OCI-LY7 (cell line): ENCODE results near the gene PHF21B. TPM values are rescaled to one million over a fixed set of nuclear protein-coding genes. Genes with fewer than 3 reads are reported as not detected.

Source experiments
- BruUV-seq: library from RNA; stranded (reverse); fragments of 400-500 nt; replicated peaks from 2 replicates; lab custom pipeline; 2021; lab: Mats Ljungman, UMichigan
- CTCF ChIA-PET: fragments of 300-600 bp; sonication (Branson Sonifier 250); formaldehyde crosslinking; loops from one replicate; lab custom pipeline; 2022; ENCODE audit warnings: antibody characterized with exemption; ENCODE audit not compliant: unreplicated experiment; lab: Charles Lee
- POLR2A ChIA-PET: fragments of 300-600 bp; sonication (Branson Sonifier 250); formaldehyde crosslinking; loops from one replicate; lab custom pipeline; 2022; ENCODE audit warnings: antibody characterized with exemption; lab: Charles Lee
- DNase-seq: peaks from one replicate; pipeline ENCODE4 v3.0.0-alpha.2; 2015; ENCODE audit warnings: low spot score
- H2AFZ ChIP-seq: fragments of 200-600 bp; sonication (generic), shearing (Covaris generic); 2 replicates; pipeline ENCODE4 v1.6.1; 2014; ENCODE audit warnings: mild to moderate bottlenecking, antibody characterized with exemption, low read length, moderate library complexity
- H3K27ac ChIP-seq: fragments of 200-600 bp; sonication (generic); 2 replicates; pipeline ENCODE4 v1.5.1; 2014; ENCODE audit warnings: mixed run types, low read depth, mild to moderate bottlenecking, moderate library complexity, low read length, inconsistent platforms; ENCODE audit not compliant: poor library complexity, severe bottlenecking
- H3K36me3 ChIP-seq: fragments of 200-600 bp; sonication (generic); 2 replicates; pipeline ENCODE4 v1.6.1; 2014; ENCODE audit warnings: mild to moderate bottlenecking, antibody characterized with exemption, low read length, moderate library complexity, mixed read lengths; ENCODE audit not compliant: insufficient read depth
- H3K4me1 ChIP-seq: fragments of 200-600 bp; sonication (generic); 2 replicates; pipeline ENCODE4 v1.5.1; 2014; ENCODE audit warnings: mild to moderate bottlenecking, low read length; ENCODE audit not compliant: insufficient read depth, poor library complexity, severe bottlenecking
- H3K4me2 ChIP-seq: fragments of 200-600 bp; sonication (generic); 2 replicates; pipeline ENCODE4 v1.6.1; 2014; ENCODE audit warnings: mild to moderate bottlenecking, low read length
- H3K4me3 ChIP-seq: fragments of 200-600 bp; sonication (generic); 2 replicates; pipeline ENCODE4 v1.5.1; 2014; ENCODE audit warnings: mild to moderate bottlenecking, low read depth, low read length; ENCODE audit not compliant: poor library complexity, severe bottlenecking
- H3K79me2 ChIP-seq: fragments of 200-600 bp; sonication (generic); 2 replicates; pipeline ENCODE4 v1.6.1; 2016; ENCODE audit warnings: low read depth, mild to moderate bottlenecking, low read length, moderate library complexity, mixed read lengths; ENCODE audit not compliant: insufficient read depth
- H3K9me2 ChIP-seq: fragments of 200-600 bp; sonication (generic); 2 replicates; pipeline ENCODE4 v1.6.1; 2016; ENCODE audit warnings: mild to moderate bottlenecking, low read length, mixed read lengths; ENCODE audit not compliant: insufficient read depth
- H3K9me3 ChIP-seq: fragments of 200-600 bp; sonication (generic); 2 replicates; pipeline ENCODE4 v1.6.1; 2014; ENCODE audit warnings: mild to moderate bottlenecking, mixed run types, low read length, mixed read lengths
- H4K20me1 ChIP-seq: fragments of 200-600 bp; sonication (generic); 2 replicates; pipeline ENCODE4 v1.6.1; 2014; ENCODE audit warnings: mild to moderate bottlenecking, antibody characterized with exemption, low read length, moderate library complexity, mixed read lengths; ENCODE audit not compliant: insufficient read depth
- CTCF ChIP-seq: fragments of 200-600 bp; sonication (generic); conservative IDR thresholded peaks from 2 replicates; pipeline ENCODE4 v1.5.1; 2014; ENCODE audit warnings: mild to moderate bottlenecking, antibody characterized with exemption, low read length, moderate library complexity, mixed read lengths
- EZH2phosphoT487 ChIP-seq: fragments of 200-600 bp; sonication (generic); IDR thresholded peaks from 2 replicates; pipeline ENCODE4 v1.6.1; 2018; ENCODE audit warnings: low read depth, borderline replicate concordance, mild to moderate bottlenecking, mixed run types, antibody characterized with exemption, low read length, moderate library complexity, mixed read lengths
- intact Hi-C: fragments of 100-400 bp; cut with micrococcal nuclease; formaldehyde crosslinking; loops from one replicate; pipeline ENCODE4 v1.10.0; 2022; ENCODE audit not compliant: unreplicated experiment
- total RNA-seq, 2 experiments: library from RNA; depleted of rRNA in 1 of 2; stranded (reverse); fragments of >200 nt in 1 of 2; shearing (Covaris generic) in 1 of 2; gene quantifications; 2 replicates each; pipeline ENCODE4 v1.2.3, GENCODE V29; 2014 to 2022

Gene PHF21B
- total RNA-seq, 2 experiments from 2014 or later, result 9.4 to 12.4 TPM

GRCh38 chr22:44972363-44973083 lies 37.3 kb downstream of the PHF21B start:
- TF ChIP-seq EZH2phosphoT487 (no peak), CTCF (no peak)
- Histone ChIP-seq H3K36me3 (no peaks in the 10 kb centered on the region), H2AFZ (no peak overlapping the region), H3K9me2 (no peaks in the 10 kb centered on the region), H3K27ac (no peak overlapping the region), H4K20me1 (0 out of 2 replicates have a peak, but pooled peaks cover 6% of the 10 kb centered on the region), H3K4me2 (no peak overlapping the region), H3K4me3 (no peak overlapping the region), H3K4me1 (no peaks in the 10 kb centered on the region), H3K79me2 (no peaks in the 10 kb centered on the region), H3K9me3 (no peaks in the 10 kb centered on the region)
- ChIA-PET CTCF (no interaction called here), POLR2A (interaction anchor here (0.7 kb wide), 1 partner anchor 180 kb away, joined by 3 read pairs; no protein-coding TSS in a partner anchor)
- intact Hi-C loops, result no loop called here
- no TSS peak for BruUV-seq
- no peak for DNase-seq

GRCh38 chr22:44971651-44972362 lies 38.0 kb downstream of the PHF21B start:
- H3K79me2 ChIP-seq, result no peaks in the 10 kb centered on the region
- H4K20me1 ChIP-seq, result 0 out of 2 replicates have a peak, but pooled peaks cover 6% of the 10 kb centered on the region
- no peaks in the 10 kb centered on the region for H3K4me1 ChIP-seq
- no peaks in the 10 kb centered on the region for H3K9me3 ChIP-seq
- TF ChIP-seq CTCF (no peak), EZH2phosphoT487 (no peak)
- no TSS peak for BruUV-seq
- no peaks in the 10 kb centered on the region for H3K36me3 ChIP-seq
- POLR2A ChIA-PET, result interaction anchor here (0.7 kb wide), 1 partner anchor 181 kb away, joined by 3 read pairs; no protein-coding TSS in a partner anchor
- no peaks in the 10 kb centered on the region for H3K9me2 ChIP-seq
- no peak for DNase-seq
- no peak overlapping the region for H3K27ac ChIP-seq
- no peak overlapping the region for H2AFZ ChIP-seq
- CTCF ChIA-PET, result no interaction called here
- no peak overlapping the region for H3K4me2 ChIP-seq
- intact Hi-C loops, result no loop called here
- no peak overlapping the region for H3K4me3 ChIP-seq
